Osteoblast (primary cell): ENCODE results near the gene PTPRN2. TPM values are rescaled to one million over a fixed set of nuclear protein-coding genes. Genes with fewer than 3 reads are reported as not detected.

Source experiments
- DNase-seq: peaks from one replicate; pipeline ENCODE4 v3.0.0; 2011; ENCODE audit warnings: low spot score, mixed read lengths; ENCODE audit not compliant: insufficient read length; ENCODE audit errors: missing footprints
- H2AFZ ChIP-seq: 2 replicates; pipeline ENCODE4 v1.6.0; 2011; ENCODE audit warnings: mild to moderate bottlenecking, low read length
- H3K27ac ChIP-seq: 2 replicates; pipeline ENCODE4 v1.5.1; 2011; ENCODE audit warnings: mild to moderate bottlenecking, low read depth, low read length, moderate library complexity
- H3K27me3 ChIP-seq: 2 replicates; pipeline ENCODE4 v1.6.0; 2012; ENCODE audit warnings: mild to moderate bottlenecking, control low read depth, inconsistent platforms, low read length, moderate library complexity; ENCODE audit not compliant: insufficient read depth
- H3K36me3 ChIP-seq: 2 replicates; pipeline ENCODE4 v1.5.1; 2011; ENCODE audit warnings: mild to moderate bottlenecking, low read length, control low read depth, moderate library complexity; ENCODE audit not compliant: insufficient read depth
- H3K4me1 ChIP-seq: 2 replicates; pipeline ENCODE4 v1.5.1; 2011; ENCODE audit warnings: mild to moderate bottlenecking, low read length, control low read depth, moderate library complexity; ENCODE audit not compliant: insufficient read depth
- H3K4me2 ChIP-seq: 2 replicates; pipeline ENCODE4 v1.6.0; 2011; ENCODE audit warnings: mild to moderate bottlenecking, low read length; ENCODE audit not compliant: insufficient read depth
- H3K4me3 ChIP-seq: fragments of 200-600 bp; sonication (generic); 3 replicates; pipeline ENCODE4 v1.5.1; 2012; ENCODE audit warnings: mild to moderate bottlenecking, low read length, inconsistent platforms; ENCODE audit not compliant: insufficient read depth
- H3K79me2 ChIP-seq: 2 replicates; pipeline ENCODE4 v1.6.0; 2012; ENCODE audit warnings: mild to moderate bottlenecking, low read length, control low read depth, inconsistent platforms; ENCODE audit not compliant: insufficient read depth
- H3K9me3 ChIP-seq: 2 replicates; pipeline ENCODE4 v1.5.1; 2011; ENCODE audit warnings: low read depth, low read length, control low read depth
- H4K20me1 ChIP-seq: 2 replicates; pipeline ENCODE4 v1.6.0; 2012; ENCODE audit warnings: mild to moderate bottlenecking, low read length, control low read depth; ENCODE audit not compliant: insufficient read depth
- CTCF ChIP-seq: IDR thresholded peaks from 2 replicates; pipeline ENCODE4 v1.5.1; 2011; ENCODE audit warnings: mild to moderate bottlenecking, low read depth, low read length, moderate library complexity; ENCODE audit errors: extremely low read depth
- total RNA-seq: library from RNA; depleted of rRNA; stranded (reverse); fragments of >200 nt; gene quantifications from 2 replicates; pipeline ENCODE4 v1.2.3, GENCODE V29; 2012

Gene PTPRN2
- total RNA-seq, 1 donor = 0.36 TPM

GRCh38 chr7:158060216-158060615 lies 527.4 kb downstream of the PTPRN2 start:
- H3K36me3 ChIP-seq = no peaks in the 10 kb centered on the region
- no peak overlapping the region for H3K4me3 ChIP-seq
- DNase-seq = no peak
- no peak for TF ChIP-seq CTCF
- H2AFZ ChIP-seq = no peak overlapping the region
- no peak overlapping the region for H3K4me2 ChIP-seq
- H3K4me1 ChIP-seq = no peaks in the 10 kb centered on the region
- peaks cover 4% of the 10 kb centered on the region for H3K9me3 ChIP-seq
- H3K27ac ChIP-seq = no peak overlapping the region
- H4K20me1 ChIP-seq = no peaks in the 10 kb centered on the region
- no peaks in the 10 kb centered on the region for H3K27me3 ChIP-seq
- H3K79me2 ChIP-seq = no peaks in the 10 kb centered on the region

- no peaks in the 10 kb centered on the region for H3K27me3 ChIP-seq
- H3K4me3 ChIP-seq = no peak overlapping the region
- no peak for TF ChIP-seq CTCF
- H3K9me3 ChIP-seq = peaks cover 4% of the 10 kb centered on the region
- no peak overlapping the region for H3K27ac ChIP-seq
- no peak for DNase-seq
- H3K79me2 ChIP-seq = no peaks in the 10 kb centered on the region
- H3K36me3 ChIP-seq = no peaks in the 10 kb centered on the region
- H2AFZ ChIP-seq = no peak overlapping the region
- no peaks in the 10 kb centered on the region for H4K20me1 ChIP-seq
- no peak overlapping the region for H3K4me2 ChIP-seq
- H3K4me1 ChIP-seq = no peaks in the 10 kb centered on the region
Measured at GRCh38 chr7:158057446-158057845, 530.2 kb downstream of the PTPRN2 start.

GRCh38 chr7:158056761-158057160 lies 530.9 kb downstream of the PTPRN2 start:
- Histone ChIP-seq H3K9me3 (peaks cover 4% of the 10 kb centered on the region), H3K4me1 (no peaks in the 10 kb centered on the region), H4K20me1 (no peaks in the 10 kb centered on the region), H3K27me3 (no peaks in the 10 kb centered on the region), H2AFZ (no peak overlapping the region), H3K79me2 (no peaks in the 10 kb centered on the region), H3K27ac (no peak overlapping the region), H3K4me2 (no peak overlapping the region), H3K36me3 (no peaks in the 10 kb centered on the region), H3K4me3 (no peak overlapping the region)
- TF ChIP-seq CTCF = no peak
- DNase-seq = no peak

- Histone ChIP-seq H3K4me2 (no peak overlapping the region), H3K9me3 (peaks cover 4% of the 10 kb centered on the region), H3K79me2 (no peaks in the 10 kb centered on the region), H3K4me3 (no peak overlapping the region), H4K20me1 (no peaks in the 10 kb centered on the region), H3K27ac (no peak overlapping the region), H3K27me3 (no peaks in the 10 kb centered on the region), H3K36me3 (no peaks in the 10 kb centered on the region), H2AFZ (no peak overlapping the region), H3K4me1 (no peaks in the 10 kb centered on the region)
- TF ChIP-seq CTCF = no peak
- no peak for DNase-seq
Measured at GRCh38 chr7:158055726-158056510, 531.7 kb downstream of the PTPRN2 start.
